GM18526 (cell line): Measurements from ENCODE around the gene FSTL1.

Source experiments
- POLR2A ChIP-seq: IDR thresholded peaks from 3 replicates; pipeline ENCODE4 v1.6.1; 2011; ENCODE audit not compliant: insufficient read length; ENCODE audit errors: extremely low read depth

The FSTL1 gene

DNA sequence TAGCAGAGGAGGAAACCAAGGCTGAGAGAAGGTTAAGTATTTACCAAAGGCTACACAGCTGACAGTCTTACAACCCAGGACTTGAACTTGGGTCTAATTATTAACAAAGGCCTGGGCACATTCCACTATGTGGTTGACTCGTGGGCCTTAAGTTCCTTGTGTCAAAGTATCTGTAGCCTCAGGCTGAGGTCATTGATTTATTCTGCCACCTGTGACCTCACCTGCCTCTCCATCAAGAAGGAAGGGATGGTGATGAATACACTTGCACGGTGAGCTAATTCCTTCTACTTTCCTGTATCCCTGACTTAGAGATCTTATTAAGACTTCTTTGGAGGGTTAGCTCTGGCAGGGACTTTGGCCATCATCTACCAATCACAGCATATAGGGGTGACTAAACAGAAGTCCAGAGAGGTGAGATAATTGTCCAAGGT lies 81.7 kb downstream of the FSTL1 start:
- TF ChIP-seq POLR2A = no peak

DNA sequence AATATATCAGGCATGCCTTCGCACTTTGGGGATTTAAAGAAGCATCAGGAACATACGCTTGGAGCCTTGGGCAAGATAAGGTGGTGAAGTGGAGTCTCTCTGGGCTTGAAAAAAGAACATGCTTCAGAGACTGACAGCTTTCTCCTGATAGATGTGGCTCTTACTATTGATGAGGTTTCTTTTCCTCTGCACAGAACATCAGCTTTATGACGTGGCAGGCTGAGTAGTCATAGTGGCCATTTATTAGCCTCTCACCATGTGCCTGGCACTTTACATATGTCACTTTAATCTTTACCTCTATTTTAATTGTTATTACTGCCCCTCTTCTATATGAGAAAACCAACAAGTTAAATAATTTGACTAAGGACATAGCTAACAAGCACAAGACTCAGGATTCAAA lies 82.6 kb downstream of the FSTL1 start:
- no peak for TF ChIP-seq POLR2A

DNA sequence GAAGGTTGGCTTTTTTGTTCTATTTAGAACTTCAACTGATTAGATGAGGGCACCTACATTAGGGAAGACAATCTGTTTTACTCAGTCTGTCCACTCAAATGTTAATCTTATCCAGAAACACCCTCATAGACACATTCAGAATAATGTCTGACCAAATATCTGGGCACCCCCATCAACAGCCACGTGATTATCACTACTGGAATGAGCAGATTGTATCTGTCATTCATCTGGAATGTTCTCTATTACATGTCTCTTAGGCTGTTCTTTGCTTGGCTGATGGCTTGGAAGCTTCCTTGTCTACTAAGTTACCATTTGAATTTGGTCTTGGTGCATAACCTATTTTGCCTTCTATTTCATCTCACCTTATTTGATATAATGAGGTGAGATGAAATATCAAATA lies 86.0 kb downstream of the FSTL1 start:
- TF ChIP-seq POLR2A = no peak

DNA sequence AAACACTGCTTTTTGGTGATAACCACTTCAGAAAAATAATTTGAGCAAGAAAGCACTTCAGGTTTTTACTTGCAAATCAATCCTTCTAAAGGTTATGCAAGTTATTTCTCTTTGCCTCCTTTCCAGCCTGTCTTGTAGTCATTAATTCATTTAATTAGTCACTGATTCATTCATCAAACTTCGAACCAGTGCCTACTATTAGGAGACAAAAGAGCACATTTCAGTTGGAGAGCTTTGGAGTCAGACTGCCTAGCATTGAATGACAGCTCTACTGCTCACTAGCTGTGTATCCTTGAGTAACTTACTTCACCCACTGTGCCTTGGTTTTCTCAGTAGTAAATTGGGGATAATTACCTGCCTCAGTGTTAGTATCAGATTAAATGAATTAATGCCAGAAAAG lies 86.7 kb downstream of the FSTL1 start:
- TF ChIP-seq POLR2A = no peak

DNA sequence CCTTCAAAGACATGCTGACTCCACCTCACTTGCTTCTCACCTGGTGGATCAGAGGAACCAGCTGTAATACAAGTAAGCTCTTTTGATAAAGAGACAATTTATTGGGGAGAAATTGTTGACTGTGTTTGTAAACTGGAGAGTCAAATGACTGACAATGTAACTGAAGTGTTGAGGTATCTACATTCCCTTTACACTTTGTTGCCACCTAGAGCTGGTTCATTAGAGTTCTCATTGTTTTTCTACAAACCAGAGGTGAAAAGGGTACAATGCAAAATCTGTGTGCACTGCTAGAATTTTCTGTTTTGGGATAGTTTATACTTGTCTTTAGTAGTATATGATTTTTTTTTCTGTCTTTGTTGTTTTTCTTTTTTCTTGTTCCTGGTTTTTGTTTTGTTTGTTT lies 93.0 kb downstream of the FSTL1 start:
- no peak for TF ChIP-seq POLR2A

DNA sequence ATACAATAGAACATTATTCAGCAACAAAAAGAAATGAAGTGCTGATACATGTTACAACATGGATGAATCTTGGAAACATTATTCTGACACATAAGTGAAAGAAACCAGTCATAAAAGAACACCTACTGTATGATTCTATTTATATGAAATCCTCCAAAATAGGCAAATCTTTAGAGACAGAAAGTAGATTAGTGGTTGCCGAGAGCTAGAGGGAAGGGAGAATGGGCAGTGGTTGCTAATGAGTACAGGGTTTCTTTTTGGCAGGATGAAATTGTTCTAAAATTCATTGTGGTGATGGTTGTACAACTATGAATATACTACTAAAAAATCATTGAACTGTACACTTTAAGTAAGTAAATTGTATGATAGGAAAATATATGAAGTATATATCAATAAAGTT lies 95.3 kb downstream of the FSTL1 start:
- TF ChIP-seq POLR2A = no peak

DNA sequence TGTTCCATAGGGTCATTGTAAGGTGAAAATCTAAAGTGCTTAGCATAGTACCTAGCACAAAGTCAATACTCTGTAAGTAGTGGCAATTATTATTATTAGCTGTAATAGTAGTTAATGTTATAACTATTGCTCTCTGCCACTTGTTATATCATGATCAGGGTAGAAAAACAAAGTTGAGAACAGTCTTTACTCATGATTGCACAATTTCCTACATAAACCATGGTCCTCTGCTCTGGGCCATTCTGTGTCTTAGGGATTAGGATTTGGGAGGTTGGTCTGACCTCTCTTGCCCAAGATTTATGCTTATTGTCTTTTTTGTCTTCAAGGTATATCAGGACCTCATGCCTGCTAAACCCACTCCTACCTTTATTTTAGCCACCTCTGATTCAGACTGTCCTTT lies 97.3 kb downstream of the FSTL1 start:
- TF ChIP-seq POLR2A = no peak

DNA sequence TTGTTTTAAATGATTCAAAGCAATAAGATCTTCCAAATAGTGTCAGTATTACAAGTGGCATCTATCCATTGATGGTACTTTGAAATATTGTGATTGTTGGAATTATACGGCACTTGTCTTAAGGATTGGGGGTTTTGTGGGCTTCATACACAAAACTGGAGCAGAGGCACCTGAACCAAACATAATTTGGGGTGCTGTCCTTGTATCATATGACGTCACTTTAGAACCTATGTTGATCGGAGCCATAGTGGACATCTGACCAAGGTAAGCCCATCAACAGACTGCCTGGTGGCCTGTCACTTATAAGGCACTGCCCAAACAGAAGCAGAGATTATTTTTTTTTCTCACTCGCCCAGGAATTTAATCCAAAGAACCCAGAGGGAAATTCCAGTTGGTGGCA lies 98.8 kb downstream of the FSTL1 start:
- no peak for TF ChIP-seq POLR2A

DNA sequence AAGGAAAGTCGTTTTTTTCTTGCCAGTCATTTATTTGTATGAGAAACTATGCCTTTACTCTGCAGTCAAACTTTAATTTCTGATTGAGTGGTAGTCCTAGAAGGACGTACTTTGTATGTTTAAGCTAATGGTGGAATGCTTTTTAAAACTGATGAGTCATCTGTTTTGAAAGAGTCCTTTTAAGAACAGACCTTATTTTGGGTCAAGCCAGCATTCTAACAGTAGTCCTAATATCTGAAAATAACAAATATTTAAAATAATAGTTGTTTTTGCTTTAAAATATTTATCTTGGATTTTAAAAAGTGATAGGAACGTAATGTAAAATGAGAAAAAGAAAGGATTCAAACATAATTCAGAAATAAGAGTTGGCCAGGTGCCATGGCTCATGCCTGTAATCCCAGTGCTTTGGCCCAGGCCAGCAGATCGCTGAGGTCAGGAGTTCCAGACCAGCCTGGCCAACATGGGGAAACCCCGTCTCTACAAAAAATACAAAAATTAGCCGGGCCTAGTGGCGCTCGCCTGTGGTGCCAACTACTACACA lies 100.3 kb downstream of the FSTL1 start:
- TF ChIP-seq POLR2A = no peak

DNA sequence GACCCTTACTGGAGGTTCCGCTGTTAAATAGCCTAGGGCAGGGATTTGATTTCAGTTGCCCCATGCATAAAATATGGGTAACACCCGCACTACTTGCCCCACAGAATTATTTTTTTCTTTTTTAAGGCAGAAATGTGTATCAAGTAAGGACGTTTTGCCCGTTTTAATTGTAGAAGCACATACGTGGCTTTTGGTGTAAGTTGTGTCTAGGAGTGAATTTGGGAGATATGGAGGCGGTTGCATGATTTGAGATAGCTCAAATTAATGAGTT lies 101.0 kb downstream of the FSTL1 start:
- no peak for TF ChIP-seq POLR2A

DNA sequence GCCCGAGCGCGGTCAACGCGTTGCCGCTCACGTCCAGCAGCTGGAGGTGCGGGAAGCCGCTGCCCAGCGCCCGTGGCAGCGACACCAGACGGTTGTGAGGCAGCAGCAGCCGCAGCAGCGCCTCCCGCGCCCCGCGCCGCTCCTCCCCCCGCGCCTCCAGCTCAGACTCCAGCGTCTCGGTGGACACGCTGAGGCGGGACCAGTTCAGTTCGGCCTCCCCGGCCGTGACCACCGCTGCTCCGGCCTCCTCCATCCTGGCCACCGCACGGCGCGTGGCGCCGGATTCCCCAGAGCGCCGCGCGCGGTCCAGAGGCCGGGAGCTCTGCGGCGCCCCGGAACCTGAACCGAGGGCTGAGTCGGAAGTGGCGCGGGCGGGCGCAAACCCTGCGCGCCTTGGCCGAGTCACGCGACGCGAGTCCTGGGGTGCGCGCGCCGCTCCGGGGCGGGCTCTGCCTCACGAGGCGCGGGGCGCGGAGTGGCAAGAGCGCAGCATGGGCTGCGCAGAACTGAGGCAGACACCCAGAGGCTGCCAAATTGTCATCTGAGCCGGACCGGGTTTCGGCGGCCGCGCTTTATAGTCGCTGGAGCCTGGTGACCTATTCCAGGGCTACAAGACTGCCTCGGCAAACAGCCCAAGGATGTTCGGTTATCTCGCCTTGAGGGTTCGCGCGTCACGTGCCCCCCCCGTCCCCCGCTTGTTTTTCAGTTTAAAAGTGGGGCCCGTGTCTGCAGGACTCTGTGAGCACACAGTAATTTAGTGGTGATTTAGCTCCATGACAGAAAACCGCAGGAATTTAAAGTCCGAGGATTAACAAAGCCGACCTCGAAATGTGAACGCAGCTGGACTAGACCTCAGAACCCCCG lies 101.6 kb downstream of the FSTL1 start, which contains the start of gene LRRC58:
LRRC58 (minus strand) TSS at position 364 of the 864 bp plus-strand sequence; CDS start at position 253, 111 bp downstream.
- TF ChIP-seq POLR2A = peak; percentile 91

DNA sequence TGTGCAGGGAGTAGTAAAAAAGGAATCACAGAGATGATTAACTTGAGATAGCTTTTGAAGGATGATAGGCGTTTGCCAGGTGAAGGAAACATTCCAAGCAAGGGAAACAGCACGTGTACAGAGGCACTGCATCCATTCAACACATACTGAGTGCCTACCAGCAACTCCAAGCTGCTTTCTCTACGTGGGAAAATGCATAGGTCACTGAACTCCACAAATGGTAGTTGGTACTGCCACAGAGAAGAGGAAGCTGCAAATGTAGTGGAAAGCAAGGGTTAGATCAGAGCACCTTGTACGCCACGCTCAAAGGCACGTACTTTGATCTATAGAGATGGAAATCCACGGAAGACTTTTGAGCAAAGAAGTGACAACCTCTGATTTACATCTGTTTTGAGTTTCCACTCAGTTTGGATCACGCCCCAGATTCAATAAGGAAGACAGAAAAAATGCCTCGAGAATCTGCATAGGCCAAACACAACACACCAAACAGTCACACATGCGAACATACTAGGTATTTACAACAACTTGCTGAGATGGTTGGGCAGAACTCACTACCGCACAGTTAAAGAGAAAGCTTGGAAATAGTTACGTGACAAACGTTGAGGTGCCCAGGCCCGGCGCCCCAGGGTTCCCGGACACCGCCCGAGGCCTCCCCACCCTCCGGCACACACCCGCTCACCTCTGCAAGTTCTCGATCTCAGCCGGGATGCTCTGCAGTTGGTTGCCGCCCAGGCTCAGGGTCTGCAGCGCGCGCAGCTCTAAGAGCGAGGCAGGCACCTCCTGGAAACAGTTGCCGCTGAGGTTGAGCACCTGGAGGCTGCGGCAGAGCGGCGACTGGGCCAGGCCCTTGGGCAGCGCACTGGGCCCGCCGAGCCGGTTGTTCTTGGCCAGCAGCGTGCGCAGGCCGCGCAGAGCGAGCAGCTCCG lies 102.5 kb downstream of the FSTL1 start:
- no peak for TF ChIP-seq POLR2A

DNA sequence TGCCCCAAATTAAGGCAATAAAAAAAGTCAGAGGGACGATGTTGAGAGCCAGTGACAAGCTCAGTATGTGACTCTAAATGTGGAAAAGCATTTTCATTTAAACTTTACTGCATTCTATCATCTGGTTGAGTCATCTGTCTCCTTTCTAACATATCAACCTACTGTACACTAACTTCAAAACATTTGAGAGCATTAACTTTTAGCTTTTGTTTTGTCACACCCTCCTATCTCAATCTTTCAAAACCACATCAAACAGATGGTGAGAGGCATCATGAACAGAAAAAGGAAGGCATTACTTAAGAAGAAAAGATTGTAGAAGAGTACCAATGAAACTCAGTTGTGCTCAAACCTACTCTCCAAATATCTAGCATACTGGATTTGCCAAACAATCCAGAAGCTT lies 106.4 kb downstream of the FSTL1 start:
- no peak for TF ChIP-seq POLR2A
